Right kidney (tissue), 1 donor: ENCODE results near the gene RASAL1.

Source experiments
- DNase-seq: peaks from one replicate; pipeline ENCODE4 v3.0.0-alpha.2; 2016

Gene RASAL1

GRCh38 chr12:113162102-113163029 lies 26.8 kb upstream of the RASAL1 start:
- no peak for DNase-seq

DNA sequence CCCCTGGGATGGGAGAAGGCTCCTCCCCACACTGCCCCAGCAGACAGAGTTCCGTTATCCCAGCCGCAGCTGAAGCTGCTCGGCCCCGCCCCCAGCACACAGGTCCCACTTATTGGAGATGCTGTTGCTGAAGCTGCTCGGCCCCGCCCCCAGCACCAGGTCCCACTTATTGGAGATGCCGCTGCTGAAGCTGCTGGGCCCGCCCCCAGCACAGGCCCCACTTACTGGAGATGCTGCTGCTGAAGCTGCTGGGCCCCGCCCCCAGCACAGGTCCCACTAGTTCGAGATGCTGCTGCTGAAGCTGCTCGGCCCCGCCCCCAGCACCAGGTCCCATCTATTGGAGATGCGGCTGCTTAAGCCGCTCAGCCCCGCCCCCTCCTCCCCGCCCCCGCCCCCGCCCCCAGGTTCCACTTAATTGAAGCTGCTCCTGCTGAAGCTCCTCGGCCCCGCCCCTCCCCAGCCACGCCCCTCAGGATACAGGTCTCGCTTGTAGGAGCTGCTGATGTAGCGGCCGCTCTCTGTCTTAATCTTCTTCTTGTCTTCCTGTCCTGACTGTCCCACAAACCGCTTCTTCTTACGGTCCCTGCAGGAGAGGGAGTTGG lies 26.0 kb upstream of the RASAL1 start:
- no peak for DNase-seq

GRCh38 chr12:113159937-113160336 lies 24.4 kb upstream of the RASAL1 start:
- no peak for DNase-seq

DNA sequence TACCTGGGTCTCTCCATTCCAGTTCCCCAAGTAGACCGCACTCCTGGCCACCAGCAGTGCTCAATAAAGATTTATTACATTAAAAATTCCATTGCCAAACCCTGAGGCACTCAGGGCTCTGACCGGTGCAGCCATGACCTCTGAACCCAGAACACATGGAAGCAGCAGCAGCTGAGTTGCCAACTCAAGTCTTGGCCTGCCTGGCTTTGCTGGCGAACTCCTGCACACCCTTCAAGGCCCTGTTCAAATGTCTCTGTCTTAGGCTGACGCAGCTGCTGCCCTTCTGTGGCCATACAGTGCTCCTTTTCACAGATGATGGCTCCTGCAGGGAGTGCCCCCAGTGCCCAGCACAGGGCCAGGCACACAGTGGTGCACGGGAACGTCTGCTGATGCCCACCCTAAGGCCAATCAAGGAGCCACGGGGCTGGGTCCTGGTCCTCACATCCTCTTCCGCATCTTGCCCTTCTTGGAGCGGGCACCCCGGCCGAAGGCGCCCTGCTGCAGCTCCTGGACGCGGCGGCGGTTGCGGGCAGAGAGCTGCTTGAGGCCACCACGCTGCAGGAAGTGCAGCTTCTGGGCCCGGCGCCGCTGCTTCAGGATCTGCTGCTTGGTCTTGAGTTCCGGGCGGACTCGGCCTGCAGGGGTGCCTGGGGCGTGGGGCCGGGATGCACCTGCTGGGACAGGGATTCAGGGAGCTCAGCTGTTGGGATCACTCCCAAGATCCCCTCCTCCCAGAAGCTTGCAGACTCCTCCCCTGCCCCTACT lies 23.1 kb upstream of the RASAL1 start:
- no peak for DNase-seq

- DNase-seq: no peak
Measured at GRCh38 chr12:113157218-113157859, 21.8 kb upstream of the RASAL1 start.

- no peak for DNase-seq
Measured at GRCh38 chr12:113155646-113156045, 20.1 kb upstream of the RASAL1 start.

- no peak for DNase-seq
Measured at GRCh38 chr12:113155060-113155459, 19.5 kb upstream of the RASAL1 start.

DNA sequence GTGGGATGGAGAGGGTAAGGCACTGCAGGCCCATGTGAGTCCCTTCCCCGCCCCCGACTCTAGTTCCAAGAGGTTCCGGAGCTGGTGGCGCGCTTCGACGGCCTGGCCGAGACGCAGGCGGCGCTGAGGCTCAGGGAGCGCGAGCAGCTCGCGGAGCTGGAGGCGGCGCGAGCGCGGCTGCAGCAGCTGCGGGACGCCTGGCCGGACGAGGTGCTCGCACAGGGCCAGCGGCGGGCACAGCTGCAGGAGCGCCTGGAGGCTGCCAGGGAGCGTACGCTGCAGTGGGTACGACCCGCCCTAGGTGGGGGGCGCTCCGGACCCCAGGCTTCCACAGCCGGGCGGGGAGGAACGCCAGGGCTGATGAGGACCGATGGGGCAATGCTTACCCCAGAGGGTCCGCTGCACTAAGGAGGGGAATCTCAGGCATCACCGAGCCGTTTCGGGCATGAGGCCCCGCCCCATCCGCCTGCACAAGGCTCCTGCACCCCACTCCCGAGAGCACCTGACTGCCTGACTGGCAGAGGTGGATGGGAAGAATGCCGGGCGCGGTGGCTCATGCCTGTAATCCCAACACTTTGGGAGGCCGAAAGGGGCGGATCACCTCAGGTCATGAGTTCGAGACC lies 18.9 kb upstream of the RASAL1 start:
- peak; percentile 75 for DNase-seq

DNA sequence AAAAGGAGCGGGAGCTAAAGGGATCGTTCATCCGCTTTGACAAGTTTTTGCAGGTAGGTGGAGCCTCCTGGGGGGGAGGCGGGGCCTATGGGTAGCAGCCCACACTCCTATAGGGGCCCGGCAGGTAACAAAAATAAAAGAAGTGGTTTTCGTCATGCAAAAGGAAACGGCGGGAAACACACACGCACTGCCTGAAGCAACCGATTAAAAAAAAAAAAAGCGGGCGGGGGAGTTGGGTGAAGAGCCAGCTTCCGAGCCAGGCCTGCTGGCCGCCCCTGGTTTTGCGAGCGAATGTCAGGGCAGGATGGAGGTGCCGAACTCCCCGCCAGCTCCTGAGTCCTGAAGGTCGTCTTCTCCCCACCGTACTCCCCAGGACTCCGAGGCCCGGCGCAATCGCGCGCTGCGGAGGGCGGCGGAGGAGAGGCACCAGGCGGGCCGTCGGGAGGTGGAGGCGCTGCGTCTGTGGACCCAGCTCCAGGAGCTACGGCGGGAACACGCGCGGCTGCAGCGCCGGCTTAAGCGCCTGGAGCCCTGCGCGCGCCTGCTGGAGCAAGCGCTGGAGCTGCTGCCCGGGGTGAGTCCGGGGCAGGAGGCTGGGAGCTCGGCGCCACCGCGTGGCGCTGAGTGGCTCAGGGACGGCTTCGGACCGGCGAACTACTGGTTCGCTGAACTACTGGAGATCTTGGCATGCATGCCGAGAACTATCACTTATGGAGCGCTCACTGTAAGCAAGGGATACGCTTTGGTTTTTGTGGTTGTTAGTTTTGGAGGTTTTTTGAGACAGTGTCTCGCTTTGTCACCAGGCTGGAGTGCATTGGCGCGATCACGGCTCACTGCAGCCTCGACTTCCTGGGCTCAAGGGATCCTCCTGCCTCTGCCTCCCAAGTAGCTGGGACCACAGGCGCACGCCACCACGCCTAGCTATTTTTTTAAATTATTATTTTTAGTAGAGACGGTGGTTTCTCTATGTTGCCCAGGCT lies 17.6 kb upstream of the RASAL1 start:
- DNase-seq: peak; percentile 85

DNA sequence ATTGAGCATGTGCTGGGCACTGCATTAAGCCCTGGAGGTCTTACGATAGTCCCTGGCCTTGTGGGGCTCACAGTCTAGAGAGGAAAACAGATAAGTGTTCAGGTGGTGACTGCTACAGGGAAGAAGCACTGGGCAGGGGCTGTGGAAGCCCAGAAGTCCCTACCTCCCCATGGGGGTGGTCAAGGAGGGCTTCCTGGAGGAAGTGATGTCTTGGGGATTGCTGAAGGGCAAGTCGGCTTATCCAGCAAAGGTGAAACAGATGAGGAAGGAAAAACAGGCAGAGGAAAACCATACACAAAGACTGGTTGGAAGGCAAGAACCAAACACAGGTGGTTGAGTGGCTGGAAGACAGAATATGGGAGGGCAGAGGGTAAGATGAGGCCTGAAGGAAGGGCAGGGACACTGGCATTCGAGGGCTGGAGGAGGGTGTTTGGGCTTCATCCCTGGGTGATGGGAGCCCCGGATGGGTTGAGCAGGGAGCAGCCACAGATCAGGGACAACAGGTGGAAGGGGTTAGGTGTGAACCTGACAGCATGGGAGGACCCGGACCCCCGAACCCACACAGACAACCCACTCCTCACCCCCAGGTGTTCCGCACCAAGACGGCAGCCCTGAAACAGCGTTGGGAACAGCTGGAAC lies 16.8 kb upstream of the RASAL1 start:
- DNase-seq: no peak

DNA sequence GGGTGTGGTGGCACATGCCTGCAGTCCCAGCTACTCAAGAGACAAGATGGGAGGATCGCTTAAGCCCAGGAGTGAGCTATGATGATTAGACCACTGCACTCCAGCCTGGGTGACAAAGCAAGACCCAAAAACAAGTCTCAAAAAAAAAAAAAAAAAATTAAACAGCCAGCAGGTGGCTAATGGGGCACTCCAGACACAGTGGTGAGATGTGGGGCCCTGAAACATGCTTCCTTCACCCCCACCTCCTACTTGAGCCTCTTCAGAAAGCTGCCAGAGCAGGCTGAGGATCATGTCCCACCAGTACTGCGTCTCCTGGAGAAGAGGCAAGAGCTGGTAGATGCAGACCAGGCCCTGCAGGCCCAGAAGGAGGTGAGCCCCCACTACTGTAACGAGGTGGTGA lies 16.1 kb upstream of the RASAL1 start:
- DNase-seq: no peak

DNA sequence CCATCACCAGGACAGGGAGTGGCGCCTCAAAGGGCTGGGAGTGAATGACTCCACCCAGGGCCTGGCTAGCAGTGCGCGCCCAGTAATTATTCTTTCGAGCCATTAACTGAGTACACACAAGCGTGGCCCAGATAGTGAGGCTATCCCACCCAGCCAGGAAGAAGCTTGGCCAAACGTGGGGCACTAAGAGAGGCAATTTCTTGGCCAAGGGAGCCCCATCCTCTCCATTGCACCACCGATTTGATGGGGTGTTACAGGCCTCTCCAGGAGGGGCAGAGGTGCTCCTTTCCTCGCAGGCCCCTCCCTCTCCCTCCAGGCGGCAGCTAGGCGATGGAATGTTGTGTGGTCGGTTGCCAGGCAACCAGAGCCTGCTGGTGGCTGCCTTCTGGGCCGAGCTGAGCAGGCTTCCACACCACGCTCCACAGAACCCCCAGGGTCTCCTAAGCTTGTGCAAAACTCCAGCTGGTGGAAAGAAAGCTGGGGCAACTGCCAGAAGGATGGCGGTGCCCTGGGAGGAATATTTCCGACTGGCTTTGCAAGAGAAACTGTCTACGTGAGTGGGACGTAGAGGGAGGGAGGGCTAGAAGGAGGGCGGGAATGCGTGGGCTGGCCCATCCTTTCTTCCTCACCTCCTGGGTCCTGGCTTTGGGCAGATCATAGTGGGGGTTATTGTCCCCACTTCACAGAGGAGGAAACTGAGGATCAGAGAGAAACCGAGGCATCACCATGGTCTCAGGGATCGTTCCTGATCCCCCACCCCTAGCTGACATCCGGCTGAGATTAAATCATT lies 14.0 kb upstream of the RASAL1 start, which contains the start of gene CFAP73:
CFAP73 (plus strand) TSS at position 364 of the 790 bp plus-strand sequence; CDS start at position 498, 134 bp downstream.
- DNase-seq: peak; percentile 85

- DNase-seq: no peak
Measured at GRCh38 chr12:113146999-113147398, 11.4 kb upstream of the RASAL1 start.

GRCh38 chr12:113145720-113146551 lies 10.4 kb upstream of the RASAL1 start:
- no peak for DNase-seq

DNA sequence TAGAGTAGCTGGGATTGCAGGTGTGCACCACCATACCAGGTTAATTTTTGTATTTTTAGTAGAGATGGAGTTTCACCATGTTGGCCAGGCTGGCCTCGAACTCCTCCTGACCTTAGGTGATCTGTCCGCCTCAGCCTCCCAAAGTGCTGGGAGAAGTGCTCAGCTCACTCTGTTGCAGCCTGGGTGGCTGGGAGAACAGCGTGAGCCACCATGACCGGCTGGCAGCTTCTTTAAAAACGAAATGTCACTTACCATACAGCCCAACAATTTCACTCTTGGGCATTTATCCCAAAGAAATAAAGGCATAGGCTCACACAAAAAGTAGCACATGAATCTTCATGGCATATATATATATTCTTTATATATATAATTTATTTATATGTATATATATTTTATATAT lies 9.2 kb upstream of the RASAL1 start:
- DNase-seq: no peak

DNA sequence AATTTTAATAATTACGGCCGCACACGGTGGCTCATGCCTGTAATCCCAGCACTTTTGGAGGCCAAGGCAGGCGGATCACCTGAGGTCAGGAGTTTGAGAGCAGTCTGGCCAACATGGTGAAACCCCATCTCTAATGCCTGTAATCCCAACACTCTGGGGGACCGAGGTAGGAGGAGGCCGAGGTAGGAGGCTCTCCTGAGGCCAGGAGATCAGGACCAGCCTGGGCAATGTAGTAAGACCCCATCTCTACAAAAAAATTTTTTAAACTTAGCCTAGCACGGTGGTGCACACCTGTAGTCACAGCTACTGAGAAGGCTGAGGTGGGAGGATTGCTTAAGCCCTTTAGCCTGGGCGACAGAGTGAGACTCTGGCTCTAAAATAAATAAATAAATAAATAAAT lies 8.4 kb upstream of the RASAL1 start:
- no peak for DNase-seq

DNA sequence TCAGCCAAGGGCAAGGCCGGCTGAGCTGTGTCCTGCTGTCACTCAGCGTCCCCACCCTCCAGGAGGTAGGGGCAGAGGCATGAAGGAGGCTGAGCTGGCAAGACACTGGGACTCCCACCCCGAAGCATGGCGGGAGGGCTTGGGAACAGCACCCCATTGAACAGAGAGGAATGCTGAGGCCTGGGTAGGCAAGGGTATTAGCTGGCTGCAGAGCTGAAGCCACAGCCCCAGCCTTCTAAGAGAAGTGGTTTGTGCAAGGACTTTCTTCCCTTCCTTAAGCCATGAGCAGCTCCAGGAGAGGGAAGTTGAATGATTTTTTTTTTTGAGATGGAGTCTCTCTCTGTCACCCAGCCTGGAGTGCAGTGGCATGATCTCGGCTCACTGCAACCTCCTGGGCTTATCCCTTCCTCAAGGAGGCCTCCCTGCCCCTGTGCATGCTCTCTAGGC lies 7.3 kb upstream of the RASAL1 start:
- no peak for DNase-seq

- DNase-seq: no peak
Measured at GRCh38 chr12:113142173-113142885, 6.8 kb upstream of the RASAL1 start.
